Measurements from ENCODE around the gene TMEM240. TPM values are rescaled to one million over a fixed set of nuclear protein-coding genes. Genes with fewer than 3 reads are reported as not detected.
A peak's percentile ranks its signal among the peaks of the same experiment; 100 is the strongest.

The TMEM240 gene
- total and polyA plus RNA-seq, 2 of the 8 experiments (the other 6 are each of a cell fraction or from before 2014, with no cell fraction given), result 3.6 to 5.7 TPM

DNA sequence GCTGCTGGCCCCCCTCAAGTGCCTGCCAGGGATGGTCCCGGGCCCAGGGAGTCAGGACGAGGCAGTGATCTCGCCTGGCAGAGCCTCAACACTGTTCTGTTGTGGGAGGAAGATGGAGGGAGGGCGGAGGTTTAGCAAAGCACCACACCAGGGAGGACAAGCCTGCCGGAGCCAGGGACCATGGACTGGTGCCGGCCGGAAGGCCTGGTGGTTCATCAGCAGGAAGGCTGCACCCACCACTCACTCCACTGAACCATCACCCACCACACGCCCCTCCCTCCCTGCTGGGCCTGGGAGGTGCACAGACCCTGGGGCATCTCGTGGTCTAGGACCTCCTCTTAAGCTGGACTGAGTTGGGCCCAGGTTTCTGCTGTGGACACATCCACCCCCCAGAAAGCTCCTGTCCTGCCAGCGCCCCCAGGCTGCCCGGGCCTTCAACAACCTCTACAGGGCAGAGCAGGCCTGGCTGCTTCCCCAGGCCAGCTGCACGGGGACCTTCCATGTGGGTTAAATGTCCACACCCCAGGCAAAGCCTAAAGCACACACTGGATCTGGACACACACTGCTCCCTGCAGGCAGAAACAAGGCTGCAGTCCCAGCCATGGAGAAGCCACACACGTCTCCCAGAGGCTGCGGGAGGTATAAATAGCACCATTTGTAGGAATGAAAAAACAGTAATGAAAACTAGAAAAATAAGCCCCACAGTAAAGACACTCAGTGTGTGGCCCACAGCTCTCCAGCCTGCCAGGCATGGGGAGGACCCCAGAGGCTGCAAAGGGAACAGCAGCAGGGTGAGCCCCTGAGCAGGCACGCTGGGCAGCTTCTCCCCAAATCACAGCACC, 10.4 kb upstream of the TMEM240 start (continued):
- no peak for TF ChIP-seq EZH2 (IDR thresholded peaks at IDR 0.05; ENCODE audit: low read depth, low read length, severe bottlenecking)
- TF ChIP-seq RAD21 (IDR thresholded peaks at IDR 0.05 in 1 of 2, conservative IDR thresholded peaks at IDR 0.05 in 1 of 2; ENCODE audit: low read depth in 2 of 2, low read length in 2 of 2), result peak; percentile 30 to 32; a peak in 3 of 4 replicates
- TF ChIP-seq CREB1 (IDR thresholded peaks at IDR 0.05), result no peak
- TF ChIP-seq HDAC6 (IDR thresholded peaks at IDR 0.05; ENCODE audit: low read depth, low read length), result no peak
- no peak for TF ChIP-seq TBP (IDR thresholded peaks at IDR 0.05; ENCODE audit: low read depth, low read length)
- no peak for TF ChIP-seq ASH2L (IDR thresholded peaks at IDR 0.05; ENCODE audit: low read length)
- TF ChIP-seq GABPA (IDR thresholded peaks at IDR 0.05; ENCODE audit: borderline replicate concordance, insufficient read depth, low read length), result no peak
